HG03066 (cell line): Measurements from ENCODE around the gene NT5DC3.
"Not testable (repeated sequence)": the region's sequence is repeated elsewhere in the genome, so short reads cannot be mapped to it uniquely, and the experiment has no call there.

Experiments used
- ATAC-seq: cut with Tn5 transposase; IDR thresholded peaks from one replicate; pipeline ENCODE4 v1.9.1; 2021; ENCODE audit warnings: low read depth; ENCODE audit not compliant: unreplicated experiment

The NT5DC3 gene

DNA sequence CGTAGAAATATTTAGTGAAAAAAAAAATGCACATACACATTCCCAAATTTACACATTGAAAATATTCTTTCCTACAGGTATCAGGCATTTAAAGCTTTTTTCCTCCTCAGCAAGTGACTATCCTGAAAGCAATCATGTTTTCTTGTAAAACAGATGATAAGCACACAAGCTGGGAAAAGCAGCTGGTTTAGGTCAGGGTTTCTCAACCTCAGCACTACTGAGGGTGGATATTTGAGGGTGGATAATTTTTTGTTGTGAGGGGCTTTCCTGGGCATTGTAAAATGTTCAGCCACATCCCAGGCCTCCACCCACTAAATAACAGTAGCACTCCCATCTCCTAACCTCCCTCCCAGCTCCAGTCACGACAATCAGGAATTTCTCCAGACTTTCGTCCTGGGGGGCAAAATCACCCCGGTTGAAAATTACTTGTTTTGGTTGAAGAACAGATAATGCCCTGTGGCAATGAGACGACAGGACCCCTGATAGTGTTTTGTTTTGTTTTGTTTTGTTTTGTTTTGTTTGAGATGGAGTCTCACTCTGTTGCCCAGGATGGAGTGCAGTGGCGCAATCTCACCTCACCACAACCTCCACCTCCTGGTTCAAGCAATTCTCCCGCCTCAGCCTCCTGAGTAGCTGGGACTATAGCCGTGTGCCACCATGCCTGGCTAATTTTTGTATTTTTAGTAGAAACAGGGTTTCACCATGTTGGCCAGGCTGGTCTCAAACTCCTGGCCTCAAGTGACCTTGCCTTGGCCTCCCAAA is 15.0 kb upstream of the NT5DC3 start:
- no peak for ATAC-seq

DNA sequence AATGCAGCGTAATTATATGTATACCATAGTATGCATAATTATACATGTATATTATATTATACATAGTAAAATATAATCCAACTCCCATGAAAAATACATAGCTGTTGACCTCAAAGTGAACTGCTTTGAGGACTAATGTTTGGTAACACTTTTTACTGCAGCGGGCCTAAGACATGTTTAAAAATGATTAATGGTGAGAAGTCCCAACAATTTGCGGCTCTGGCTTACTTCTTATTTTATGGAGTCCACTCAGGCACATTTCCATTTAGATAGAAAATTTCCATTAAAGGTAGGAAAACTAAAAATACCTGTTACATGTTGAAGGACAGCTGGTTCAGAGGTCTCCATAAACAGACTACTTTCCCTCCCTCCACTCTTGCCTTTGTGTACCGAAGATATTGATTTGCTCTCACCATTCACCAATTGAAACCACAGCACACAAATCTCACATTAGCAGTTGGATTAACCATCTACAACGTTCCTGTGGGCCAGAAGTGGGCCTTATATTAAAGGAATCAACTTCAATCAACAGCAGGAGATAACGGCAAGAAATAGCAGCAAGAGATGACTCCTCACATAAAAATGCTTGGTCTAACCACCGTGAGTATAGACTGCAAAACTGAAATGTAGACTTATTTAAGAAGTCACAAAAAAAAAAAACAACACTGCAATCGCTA is 14.1 kb upstream of the NT5DC3 start:
- no peak for ATAC-seq

DNA sequence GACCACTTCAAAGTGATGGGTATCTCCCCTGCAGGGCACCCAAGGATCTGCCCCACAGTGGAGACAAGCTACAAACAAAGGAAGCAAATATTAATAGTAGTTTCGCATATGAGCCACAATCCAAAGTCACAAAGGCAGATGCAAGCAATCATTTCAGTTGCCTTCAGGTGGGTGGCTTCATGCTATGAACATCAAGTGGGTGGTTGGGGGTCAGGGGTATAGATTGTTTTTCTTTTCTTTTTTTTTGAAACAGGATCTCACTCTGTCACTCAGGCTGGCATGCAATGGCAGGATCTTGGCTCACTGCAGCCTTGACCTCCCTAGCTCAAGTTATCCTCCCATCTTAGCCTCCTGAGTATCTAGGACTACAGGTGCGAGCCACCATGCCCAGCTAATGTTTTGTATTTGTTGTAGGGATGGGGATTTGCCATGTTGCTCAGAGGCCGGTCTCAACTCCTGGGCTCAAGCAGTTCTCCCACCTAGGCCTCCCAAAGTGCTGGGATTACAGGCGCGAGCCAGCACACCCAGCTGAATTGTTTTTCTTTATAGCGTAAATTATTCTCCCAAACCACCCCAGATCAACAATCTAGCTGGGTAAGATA is 13.4 kb upstream of the NT5DC3 start:
- no peak for ATAC-seq

DNA sequence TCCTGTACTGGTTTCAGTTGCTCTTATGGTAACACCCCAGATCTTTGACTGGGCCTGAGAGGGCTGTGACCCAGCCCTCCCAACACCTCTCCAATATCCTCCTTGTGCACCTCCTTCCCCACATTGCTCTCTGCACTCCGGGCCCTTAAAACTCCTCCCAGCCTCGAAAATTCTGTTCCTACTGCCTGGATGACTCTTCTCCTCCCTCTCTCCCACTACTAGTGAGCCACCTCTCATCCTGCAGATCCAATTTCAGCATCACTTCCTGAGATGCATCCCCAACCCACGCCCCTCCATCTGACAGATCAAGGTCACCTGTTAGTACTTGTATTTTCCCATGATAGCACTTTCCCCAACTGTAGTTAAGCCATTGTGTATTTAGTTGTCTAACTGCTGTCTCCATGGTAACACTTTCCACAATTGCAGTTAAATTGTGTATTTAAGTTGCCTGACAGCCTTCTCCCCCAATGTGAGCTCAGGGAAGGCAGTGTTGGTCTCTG is 11.5 kb upstream of the NT5DC3 start:
- no peak for ATAC-seq

DNA sequence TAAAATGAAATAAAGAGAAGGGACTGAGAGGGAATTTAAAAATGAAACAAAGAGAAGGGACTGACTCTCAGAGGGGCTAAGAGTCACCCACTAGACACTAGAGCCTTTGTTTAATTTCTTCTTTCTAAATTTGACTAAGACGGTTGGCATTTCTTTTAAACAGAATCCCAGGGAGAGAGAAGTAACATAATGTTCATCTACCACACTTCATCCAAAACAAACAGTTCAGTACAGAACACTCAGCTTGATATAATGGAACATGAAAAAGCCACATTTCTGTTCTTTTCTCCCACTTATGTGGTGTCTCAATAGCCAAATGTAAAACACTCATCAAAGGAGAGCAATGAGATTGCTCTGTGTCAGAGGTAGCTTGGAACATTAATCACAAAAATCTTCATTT is 10.1 kb upstream of the NT5DC3 start:
- no peak for ATAC-seq

DNA sequence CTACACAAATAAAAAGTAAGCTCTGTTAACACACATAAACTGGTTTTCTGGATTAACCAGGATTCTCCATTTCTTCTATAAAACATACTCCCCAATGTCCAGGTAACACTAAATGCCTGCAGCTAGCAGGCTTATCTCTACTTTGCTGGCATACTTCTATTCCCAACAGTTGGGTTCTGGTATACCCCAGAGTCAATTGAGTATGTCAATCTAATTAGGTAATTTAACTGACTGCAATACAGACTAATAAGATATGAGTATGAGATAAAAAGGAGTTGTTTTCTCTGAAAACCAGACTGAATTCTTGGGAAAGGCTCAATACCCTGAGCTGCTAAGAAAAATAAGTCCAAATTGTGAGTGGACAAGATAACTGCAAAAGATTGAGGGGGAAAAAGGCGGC is 9.4 kb upstream of the NT5DC3 start:
- ATAC-seq: no peak

DNA sequence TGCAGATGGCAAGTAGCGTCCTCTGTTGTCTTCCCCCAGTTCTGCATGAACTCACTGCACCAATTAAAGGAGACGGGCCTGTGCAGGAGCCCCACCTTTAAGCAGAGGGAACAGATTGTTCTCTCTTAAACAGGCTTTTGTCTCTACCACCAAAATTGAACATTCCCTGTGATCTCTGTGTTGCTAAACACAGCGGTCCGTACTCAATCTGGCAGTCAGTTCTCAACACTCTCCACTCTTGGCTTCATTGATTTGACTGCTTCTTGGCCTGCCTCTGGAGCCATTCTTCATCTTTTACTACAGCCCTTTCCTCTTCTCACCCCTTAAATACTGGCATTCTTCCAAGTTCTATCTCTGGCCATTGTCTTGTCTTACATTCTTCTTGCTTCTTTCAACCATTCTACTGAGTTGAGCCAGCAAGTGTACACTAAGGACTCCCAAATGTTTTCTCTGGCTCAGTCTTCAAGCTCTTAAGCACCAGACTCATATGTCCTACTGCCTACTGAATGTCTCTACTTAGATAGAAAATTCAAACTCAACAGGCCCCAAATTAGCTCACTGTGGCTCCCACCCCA is 8.0 kb upstream of the NT5DC3 start:
- ATAC-seq: no peak

DNA sequence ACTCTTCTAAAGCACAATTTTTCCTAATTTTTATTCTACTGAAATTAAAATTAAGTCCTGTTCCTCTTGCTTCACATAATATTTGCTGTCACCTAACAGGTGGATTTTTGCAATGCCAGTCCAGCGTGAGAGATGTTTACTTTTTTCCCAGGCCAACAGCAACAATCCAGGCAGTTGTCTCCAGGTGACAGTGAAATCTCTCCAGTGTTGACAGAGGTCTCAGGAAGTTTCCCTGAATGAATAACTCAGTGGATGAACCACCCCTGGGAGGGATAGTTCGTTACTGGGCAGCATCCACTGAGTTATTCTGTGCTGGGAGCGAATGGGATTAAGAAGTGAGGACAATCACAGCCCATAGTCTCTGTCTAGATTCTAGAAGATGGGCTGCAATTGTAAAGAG is 7.1 kb upstream of the NT5DC3 start:
- ATAC-seq: no peak

DNA sequence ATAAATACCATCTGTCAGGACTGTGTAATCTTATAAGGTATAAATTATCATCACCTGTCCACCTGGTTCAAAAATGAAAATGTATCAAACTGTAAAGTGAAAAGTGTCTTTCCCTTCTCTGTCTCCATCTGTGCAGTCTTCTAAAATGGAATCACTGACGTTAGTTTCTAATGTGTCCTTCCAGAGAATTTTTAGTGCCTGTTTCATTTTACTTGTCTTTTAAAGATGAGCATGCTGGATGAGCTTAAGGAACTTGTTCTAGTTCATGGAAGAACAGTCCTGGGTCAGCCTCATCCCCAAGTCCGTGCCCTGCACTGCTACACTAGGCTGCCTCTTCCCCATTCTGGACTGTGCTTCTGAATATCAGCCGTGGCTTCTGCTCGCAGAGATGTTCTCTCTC is 5.4 kb upstream of the NT5DC3 start:
- no peak for ATAC-seq

DNA sequence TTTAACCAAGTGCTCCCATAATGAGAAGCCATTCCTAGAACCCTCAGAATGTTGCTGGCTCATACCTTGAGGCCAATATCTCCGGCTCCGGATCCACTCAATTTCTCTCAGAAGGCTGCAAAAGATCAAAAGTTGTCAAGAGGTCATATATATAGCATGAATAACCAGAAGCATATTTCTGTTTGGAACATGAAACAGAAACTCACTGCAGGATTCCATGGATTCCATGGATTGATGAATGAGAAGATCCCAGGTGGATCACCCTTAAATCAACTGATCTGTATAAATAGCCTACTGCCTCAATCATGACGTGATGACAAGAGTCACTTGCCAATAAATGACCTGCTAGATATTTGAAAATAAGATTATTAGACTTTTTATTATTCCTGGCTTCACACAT is 3.3 kb upstream of the NT5DC3 start:
- no peak for ATAC-seq

DNA sequence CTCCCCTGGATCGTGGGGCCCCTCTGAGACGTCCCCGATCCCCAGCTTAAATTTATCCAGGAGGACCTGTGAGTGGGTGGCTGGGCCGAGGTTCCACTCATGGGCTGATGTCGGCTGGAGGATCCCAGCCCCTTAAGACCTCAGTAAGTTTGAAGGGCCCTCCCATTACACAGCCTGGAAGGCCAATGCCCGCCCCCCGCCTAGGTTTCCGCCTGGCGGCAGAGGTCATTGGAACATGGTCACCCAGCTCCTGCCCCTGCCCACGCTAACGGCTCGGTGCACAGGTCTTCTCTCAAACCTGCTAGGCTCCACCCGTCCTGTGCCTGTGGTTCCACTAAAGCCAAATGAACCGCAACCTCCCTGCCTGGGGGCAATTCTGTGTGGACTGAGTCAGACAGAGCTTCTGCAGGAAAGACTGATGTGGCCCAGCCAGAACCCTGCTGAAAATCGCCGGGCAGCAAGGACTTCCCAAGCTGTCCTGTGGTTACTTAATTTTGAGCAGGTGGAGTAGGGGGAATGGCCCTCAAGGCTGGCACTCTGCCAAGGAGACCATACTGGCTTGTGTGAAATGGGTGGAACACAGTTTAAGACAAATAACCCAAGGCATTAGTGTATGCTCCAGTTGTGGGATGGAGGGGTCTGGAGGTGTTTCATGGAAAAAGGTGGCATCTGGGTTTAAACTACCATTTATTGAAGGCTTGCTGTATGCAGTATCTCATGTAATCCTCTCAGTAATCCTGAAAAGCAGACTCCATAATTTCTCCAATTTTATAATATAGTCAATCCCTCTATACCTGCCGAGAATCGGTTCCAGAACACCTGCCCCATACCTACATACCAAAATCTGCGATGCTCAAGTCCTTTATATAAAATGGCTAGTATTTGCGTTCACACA is 903 bp upstream of the NT5DC3 start:
- ATAC-seq: peak; percentile 11

DNA sequence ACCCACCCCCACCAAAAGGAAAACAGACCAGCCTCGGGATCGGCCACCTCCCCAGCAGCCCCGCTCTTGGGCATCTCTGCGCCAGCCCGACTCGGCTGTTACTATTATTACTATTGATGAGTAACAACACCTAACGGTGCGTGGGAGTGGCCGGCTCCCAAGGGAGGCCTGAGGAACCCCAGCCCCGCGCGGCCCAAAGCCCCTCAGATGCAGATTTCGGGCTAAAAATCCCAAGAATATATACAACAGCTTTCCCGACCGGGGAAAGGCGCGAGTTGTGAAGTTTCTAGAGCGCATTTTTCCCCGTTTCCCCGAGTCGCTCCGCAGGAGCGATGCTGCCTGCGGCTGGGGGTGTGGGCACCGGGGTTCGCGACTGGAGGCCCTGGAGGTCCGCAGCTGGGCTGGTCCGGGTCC is 565 bp downstream of the NT5DC3 start:
- peak; percentile 43 for ATAC-seq

DNA sequence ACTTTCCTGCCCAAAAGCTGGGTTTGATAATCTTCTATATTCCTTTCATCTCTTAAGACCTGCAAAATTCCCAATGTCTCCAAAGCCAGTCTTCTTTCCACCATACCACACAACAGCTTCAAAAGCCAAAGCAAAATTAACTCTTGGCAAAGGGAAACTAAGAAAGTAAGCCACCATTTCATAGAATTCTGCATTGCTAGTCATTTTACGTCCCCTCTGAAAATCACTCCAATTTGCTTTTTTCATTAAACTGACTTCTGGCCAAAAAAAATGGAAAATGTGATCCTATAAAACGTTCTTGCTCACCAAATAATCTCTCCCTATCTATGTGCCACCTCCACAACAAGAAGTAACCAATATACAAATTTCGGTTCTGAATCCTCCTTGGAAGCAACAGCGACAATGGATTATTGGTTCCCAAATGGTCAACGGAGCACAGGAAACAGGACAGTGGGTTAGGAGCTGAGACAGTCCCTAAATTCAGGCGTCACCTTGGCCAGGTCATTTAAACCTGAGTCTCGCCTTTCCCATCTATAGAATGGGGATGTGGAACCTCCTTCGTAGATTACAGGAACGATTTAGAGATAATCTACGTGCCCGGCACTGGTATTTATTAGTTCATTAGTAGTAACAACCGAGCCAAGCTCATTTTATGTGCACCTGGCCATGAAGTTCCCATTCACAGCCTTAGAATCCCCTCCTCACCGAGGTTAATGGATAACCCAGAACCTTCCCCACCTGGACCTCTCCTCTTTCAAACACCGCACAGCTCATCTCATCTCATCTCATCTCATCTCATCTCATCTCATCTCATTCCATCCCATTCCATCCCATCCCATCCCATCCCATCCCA is 1.2 kb downstream of the NT5DC3 start:
- ATAC-seq: no peak

DNA sequence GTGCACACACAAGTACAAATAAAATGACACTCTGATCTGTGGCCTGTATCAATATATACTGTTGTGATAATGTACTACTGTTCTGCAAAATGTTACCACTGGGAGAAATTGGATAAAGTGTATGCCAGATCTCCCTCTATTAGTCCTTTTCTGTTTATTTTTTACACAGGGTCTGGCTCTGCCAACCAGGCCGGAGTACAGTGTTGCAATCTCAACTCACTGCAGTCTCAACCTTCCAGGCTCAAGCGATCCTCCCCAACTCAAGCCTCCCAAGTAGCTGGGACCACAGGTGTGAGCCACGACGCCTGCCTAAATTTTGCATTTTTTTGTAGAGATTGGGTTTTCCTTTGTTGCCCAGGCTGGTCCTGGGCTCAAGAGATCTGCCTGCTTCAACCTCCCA is 1.9 kb downstream of the NT5DC3 start:
- ATAC-seq: no peak

DNA sequence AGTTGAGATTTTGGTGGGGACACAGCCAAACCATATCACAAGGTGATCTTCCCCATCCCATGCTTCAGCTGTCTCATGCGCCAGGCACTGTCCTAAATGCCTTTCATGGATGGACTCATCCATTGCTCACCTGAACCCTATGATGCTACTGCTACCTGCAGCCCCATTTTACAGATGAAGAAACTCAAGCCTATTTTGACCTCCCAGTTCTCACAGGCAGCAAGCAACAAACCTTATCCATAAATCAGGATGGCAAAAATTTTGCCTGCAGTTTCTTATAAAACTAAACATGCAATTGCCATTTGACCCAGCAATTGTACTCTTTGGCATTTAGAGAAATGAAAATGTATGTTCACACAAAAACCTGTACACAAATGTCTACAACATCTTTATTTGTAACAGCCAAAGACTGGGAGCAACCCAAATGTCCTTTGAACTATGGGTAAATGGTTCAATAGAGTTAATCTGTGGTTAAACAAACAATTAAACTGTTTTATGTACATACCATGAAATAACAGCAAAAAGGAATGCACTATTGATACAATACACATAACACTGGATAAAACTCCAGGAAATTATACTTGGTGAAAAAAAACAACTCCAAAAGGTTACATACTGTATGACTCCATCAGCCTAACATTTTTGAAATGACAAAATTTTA is 2.6 kb downstream of the NT5DC3 start:
- ATAC-seq: no peak

DNA sequence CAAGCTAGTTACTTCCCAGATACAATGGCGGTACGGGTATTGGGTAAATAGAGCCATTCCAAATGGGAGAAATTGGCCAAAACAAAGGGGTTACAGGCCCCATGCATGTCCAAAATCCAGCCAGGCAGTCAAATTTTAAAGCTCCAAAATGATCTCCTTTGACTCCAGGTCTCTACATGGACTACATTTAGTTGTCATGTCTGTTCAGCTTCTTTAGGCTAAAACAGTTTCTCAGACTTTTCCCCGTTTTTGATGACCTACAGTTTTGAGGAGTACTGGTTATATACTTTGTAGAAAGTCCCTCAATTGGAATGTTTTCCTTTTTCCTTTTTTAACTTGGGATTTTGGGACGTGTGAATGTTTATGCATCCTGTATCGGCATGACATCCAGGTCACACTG is 4.7 kb downstream of the NT5DC3 start:
- no peak for ATAC-seq

DNA sequence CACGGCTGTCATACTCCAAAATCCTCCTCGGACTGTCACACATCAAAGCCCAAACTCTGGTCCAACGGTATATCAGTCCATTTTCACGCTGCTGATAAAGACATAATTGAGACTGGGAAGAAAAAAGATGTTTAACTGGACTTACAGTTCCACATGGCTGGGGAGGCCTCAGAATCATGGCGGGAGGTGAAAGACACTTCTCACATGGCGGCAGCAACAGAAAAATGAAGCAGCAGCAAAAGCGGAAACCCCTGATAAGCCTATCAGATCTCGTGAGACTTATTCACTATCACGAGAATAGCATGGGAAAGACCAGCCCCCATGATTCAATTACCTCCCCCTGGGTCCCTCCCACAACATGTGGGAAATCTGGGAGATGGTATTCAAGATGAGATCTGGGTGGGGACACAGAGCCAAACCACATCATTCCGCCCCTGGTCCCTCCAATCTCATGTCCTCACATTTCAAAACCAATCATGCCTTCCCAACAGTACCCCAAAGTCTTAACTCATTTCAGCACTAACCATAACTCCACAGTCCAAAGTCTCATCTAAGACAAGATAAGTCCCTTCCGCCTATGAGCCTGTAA is 5.2 kb downstream of the NT5DC3 start:
- ATAC-seq: not testable (repeated sequence)

DNA sequence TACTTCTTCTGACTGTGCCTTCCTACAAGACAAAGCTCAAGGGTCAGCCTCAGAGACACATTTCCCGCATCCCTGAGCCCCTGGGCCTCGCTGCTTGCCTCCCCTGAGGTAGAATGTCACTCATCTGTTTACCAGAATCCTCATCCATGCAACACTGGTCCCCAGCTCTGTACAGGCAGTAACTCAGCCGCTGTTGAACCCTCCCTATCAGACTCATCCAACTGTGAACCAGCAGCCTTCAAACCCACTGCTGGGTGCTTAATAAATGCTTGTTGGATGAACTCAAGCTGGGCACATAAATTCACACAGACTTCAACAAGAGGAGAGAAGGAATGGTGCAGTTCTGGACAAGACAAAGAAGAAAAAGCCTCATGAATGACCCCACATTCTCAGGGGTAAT is 6.1 kb downstream of the NT5DC3 start:
- no peak for ATAC-seq

DNA sequence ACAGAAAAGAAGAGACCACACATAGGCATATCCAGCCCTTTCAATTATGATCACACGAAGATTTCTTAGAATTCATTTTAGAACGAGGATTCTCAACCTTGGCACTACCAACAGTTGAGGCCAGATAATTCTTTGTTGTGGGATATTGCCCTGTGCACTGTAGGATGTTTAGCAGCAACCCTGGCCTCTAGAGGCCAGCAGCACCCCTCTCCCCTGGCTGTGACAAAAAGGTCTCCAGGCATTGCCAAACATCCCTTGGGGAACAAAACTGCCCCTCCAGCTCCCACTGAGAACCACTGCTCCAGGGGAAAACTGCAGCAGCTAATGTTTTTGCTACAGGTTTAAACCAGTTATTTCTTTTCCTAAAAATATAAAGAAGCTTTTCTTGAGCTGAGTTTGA is 7.1 kb downstream of the NT5DC3 start:
- no peak for ATAC-seq
